SK-N-SH treated with all-trans-retinoic acid at 6 μM for 48 hours (cell line): Measurements from ENCODE around the gene SLC35F3.

Source experiments
- ATAC-seq: fragments of 200-7000 bp; cut with Tn5 transposase; 3 replicates; pipeline ENCODE4 v1.9.1; 2020; ENCODE audit warnings: mild to moderate bottlenecking, moderate library complexity
- BACH2 ChIP-seq: fragments of 250-450 bp; sonication (Bioruptor Pico); IDR thresholded peaks from 2 replicates; pipeline ENCODE4 v1.9.0; 2021; ENCODE audit warnings: mild to moderate bottlenecking, borderline replicate concordance
- CSDC2 ChIP-seq: fragments of 250-450 bp; sonication (Bioruptor Pico); IDR thresholded peaks from 2 replicates; pipeline ENCODE4 v1.5.0; 2020; ENCODE audit warnings: mild to moderate bottlenecking, moderate library complexity
- ESRRG ChIP-seq: fragments of 250-450 bp; sonication (Bioruptor Pico); IDR thresholded peaks from 2 replicates; pipeline ENCODE4 v1.6.1; 2021; ENCODE audit warnings: mild to moderate bottlenecking
- GLIS3 ChIP-seq: fragments of 250-450 bp; sonication (Bioruptor Pico); IDR thresholded peaks from 2 replicates; pipeline ENCODE4 v1.5.0; 2020; ENCODE audit warnings: mild to moderate bottlenecking, moderate library complexity
- ISL1 ChIP-seq: fragments of 250-450 bp; sonication (Bioruptor Pico); IDR thresholded peaks from 2 replicates; pipeline ENCODE4 v2.1.2; 2022; ENCODE audit warnings: mild to moderate bottlenecking, moderate library complexity
- OSR1 ChIP-seq: fragments of 250-450 bp; sonication (Bioruptor Pico); IDR thresholded peaks from 2 replicates; pipeline ENCODE4 v1.8.0; 2022; ENCODE audit warnings: moderate library complexity, mild to moderate bottlenecking, inconsistent platforms
- PATZ1 ChIP-seq: fragments of 250-450 bp; sonication (Bioruptor Pico); IDR thresholded peaks from 2 replicates; pipeline ENCODE4 v1.8.0; 2020; ENCODE audit warnings: mild to moderate bottlenecking, moderate library complexity, borderline replicate concordance
- PPARA ChIP-seq: fragments of 250-450 bp; sonication (Bioruptor Pico); IDR thresholded peaks from 2 replicates; pipeline ENCODE4 v1.5.0; 2020; ENCODE audit warnings: mild to moderate bottlenecking, borderline replicate concordance
- RARB ChIP-seq: fragments of 250-450 bp; sonication (Bioruptor Pico); IDR thresholded peaks from 2 replicates; pipeline ENCODE4 v1.8.0; 2021; ENCODE audit warnings: mild to moderate bottlenecking, moderate library complexity
- SNAI2 ChIP-seq: fragments of 250-450 bp; sonication (Bioruptor Pico); IDR thresholded peaks from 2 replicates; pipeline ENCODE4 v1.5.0; 2020; ENCODE audit warnings: mild to moderate bottlenecking, moderate library complexity
- TCF4 ChIP-seq: fragments of 250-450 bp; sonication (Bioruptor Pico); IDR thresholded peaks from 2 replicates; pipeline ENCODE4 v1.8.0; 2021; ENCODE audit warnings: mild to moderate bottlenecking, moderate library complexity, borderline replicate concordance
- TOX ChIP-seq: fragments of 250-450 bp; sonication (Bioruptor Pico); IDR thresholded peaks from 2 replicates; pipeline ENCODE4 v1.8.0; 2021; ENCODE audit warnings: mild to moderate bottlenecking, moderate library complexity, borderline replicate concordance
- ZC3H10 ChIP-seq: fragments of 250-450 bp; sonication (Bioruptor Pico); IDR thresholded peaks from 2 replicates; pipeline ENCODE4 v1.5.1; 2021; ENCODE audit warnings: mild to moderate bottlenecking, moderate library complexity
- ZFP3 ChIP-seq: fragments of 250-450 bp; sonication (Bioruptor Pico); IDR thresholded peaks from 2 replicates; pipeline ENCODE4 v1.5.0; 2020; ENCODE audit warnings: mild to moderate bottlenecking, moderate library complexity
- ZNF565 ChIP-seq: fragments of 450-650 bp; formaldehyde crosslinking; conservative IDR thresholded peaks from 2 replicates; pipeline ENCODE4 v1.5.0; 2020; ENCODE audit warnings: low read depth, mild to moderate bottlenecking, moderate library complexity
- ZNF8 ChIP-seq: fragments of 450-650 bp; formaldehyde crosslinking; IDR thresholded peaks from 2 replicates; pipeline ENCODE4 v1.5.0; 2020; ENCODE audit warnings: mild to moderate bottlenecking, moderate library complexity
- TF ChIP-seq, protein P1 (sequence below): fragments of 250-450 bp; sonication (Bioruptor Pico); IDR thresholded peaks from 2 replicates; pipeline ENCODE4 v1.5.0; 2020; ENCODE audit warnings: mild to moderate bottlenecking, moderate library complexity
- TF ChIP-seq, protein P2 (sequence below): fragments of 250-450 bp; sonication (Bioruptor Pico); IDR thresholded peaks from 2 replicates; pipeline ENCODE4 v1.5.1; 2021; ENCODE audit warnings: mild to moderate bottlenecking, moderate library complexity
- TF ChIP-seq, protein P3 (sequence below): fragments of 250-450 bp; sonication (Bioruptor Pico); IDR thresholded peaks from 2 replicates; pipeline ENCODE4 v1.8.0; 2021; ENCODE audit warnings: low read depth, mild to moderate bottlenecking, moderate library complexity, borderline replicate concordance
- TF ChIP-seq, protein P4 (sequence below): fragments of 250-450 bp; sonication (Bioruptor Pico); IDR thresholded peaks from 2 replicates; pipeline ENCODE4 v1.5.1; 2020; ENCODE audit warnings: low read depth, mild to moderate bottlenecking, moderate library complexity

SLC35F3 gene

GRCh38 chr1:234118911-234119310 is 214.4 kb downstream of the SLC35F3 start:
- TF ChIP-seq ZFP3 (CRISPR knock-in tag), result no peak
- no peak for TF ChIP-seq ISL1 (CRISPR knock-in tag)
- TF ChIP-seq PATZ1 (CRISPR knock-in tag), result no peak
- TF ChIP-seq, protein P1, sequence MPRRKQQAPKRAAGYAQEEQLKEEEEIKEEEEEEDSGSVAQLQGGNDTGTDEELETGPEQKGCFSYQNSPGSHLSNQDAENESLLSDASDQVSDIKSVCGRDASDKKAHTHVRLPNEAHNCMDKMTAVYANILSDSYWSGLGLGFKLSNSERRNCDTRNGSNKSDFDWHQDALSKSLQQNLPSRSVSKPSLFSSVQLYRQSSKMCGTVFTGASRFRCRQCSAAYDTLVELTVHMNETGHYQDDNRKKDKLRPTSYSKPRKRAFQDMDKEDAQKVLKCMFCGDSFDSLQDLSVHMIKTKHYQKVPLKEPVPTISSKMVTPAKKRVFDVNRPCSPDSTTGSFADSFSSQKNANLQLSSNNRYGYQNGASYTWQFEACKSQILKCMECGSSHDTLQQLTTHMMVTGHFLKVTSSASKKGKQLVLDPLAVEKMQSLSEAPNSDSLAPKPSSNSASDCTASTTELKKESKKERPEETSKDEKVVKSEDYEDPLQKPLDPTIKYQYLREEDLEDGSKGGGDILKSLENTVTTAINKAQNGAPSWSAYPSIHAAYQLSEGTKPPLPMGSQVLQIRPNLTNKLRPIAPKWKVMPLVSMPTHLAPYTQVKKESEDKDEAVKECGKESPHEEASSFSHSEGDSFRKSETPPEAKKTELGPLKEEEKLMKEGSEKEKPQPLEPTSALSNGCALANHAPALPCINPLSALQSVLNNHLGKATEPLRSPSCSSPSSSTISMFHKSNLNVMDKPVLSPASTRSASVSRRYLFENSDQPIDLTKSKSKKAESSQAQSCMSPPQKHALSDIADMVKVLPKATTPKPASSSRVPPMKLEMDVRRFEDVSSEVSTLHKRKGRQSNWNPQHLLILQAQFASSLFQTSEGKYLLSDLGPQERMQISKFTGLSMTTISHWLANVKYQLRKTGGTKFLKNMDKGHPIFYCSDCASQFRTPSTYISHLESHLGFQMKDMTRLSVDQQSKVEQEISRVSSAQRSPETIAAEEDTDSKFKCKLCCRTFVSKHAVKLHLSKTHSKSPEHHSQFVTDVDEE (CRISPR knock-in tag), result no peak
- ATAC-seq, result no peak

- TF ChIP-seq SNAI2 (CRISPR knock-in tag) (no peak), ZNF565 (CRISPR knock-in tag) (no peak), ZC3H10 (no peak), PATZ1 (CRISPR knock-in tag) (no peak), TCF4 (CRISPR knock-in tag) (no peak), OSR1 (CRISPR knock-in tag) (no peak), CSDC2 (CRISPR knock-in tag) (no peak), TOX (no peak), ESRRG (CRISPR knock-in tag) (no peak), GLIS3 (CRISPR knock-in tag) (no peak), ZFP3 (CRISPR knock-in tag) (no peak), PPARA (CRISPR knock-in tag) (no peak), RARB (no peak), BACH2 (no peak), ZNF8 (CRISPR knock-in tag) (no peak)
- TF ChIP-seq, protein P2, sequence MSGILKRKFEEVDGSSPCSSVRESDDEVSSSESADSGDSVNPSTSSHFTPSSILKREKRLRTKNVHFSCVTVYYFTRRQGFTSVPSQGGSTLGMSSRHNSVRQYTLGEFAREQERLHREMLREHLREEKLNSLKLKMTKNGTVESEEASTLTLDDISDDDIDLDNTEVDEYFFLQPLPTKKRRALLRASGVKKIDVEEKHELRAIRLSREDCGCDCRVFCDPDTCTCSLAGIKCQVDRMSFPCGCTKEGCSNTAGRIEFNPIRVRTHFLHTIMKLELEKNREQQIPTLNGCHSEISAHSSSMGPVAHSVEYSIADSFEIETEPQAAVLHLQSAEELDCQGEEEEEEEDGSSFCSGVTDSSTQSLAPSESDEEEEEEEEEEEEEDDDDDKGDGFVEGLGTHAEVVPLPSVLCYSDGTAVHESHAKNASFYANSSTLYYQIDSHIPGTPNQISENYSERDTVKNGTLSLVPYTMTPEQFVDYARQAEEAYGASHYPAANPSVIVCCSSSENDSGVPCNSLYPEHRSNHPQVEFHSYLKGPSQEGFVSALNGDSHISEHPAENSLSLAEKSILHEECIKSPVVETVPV, result no peak
- TF ChIP-seq, protein P3, sequence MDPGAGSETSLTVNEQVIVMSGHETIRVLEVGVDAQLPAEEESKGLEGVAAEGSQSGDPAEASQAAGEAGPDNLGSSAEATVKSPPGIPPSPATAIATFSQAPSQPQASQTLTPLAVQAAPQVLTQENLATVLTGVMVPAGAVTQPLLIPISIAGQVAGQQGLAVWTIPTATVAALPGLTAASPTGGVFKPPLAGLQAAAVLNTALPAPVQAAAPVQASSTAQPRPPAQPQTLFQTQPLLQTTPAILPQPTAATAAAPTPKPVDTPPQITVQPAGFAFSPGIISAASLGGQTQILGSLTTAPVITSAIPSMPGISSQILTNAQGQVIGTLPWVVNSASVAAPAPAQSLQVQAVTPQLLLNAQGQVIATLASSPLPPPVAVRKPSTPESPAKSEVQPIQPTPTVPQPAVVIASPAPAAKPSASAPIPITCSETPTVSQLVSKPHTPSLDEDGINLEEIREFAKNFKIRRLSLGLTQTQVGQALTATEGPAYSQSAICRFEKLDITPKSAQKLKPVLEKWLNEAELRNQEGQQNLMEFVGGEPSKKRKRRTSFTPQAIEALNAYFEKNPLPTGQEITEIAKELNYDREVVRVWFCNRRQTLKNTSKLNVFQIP (CRISPR knock-in tag), result no peak
- TF ChIP-seq, protein P4, sequence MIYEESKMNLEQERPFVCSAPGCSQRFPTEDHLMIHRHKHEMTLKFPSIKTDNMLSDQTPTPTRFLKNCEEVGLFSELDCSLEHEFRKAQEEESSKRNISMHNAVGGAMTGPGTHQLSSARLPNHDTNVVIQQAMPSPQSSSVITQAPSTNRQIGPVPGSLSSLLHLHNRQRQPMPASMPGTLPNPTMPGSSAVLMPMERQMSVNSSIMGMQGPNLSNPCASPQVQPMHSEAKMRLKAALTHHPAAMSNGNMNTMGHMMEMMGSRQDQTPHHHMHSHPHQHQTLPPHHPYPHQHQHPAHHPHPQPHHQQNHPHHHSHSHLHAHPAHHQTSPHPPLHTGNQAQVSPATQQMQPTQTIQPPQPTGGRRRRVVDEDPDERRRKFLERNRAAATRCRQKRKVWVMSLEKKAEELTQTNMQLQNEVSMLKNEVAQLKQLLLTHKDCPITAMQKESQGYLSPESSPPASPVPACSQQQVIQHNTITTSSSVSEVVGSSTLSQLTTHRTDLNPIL (CRISPR knock-in tag), result no peak
- TF ChIP-seq, protein P1 (CRISPR knock-in tag), result no peak
- ATAC-seq, result no peak
Measured at GRCh38 chr1:234119431-234119830, 215.0 kb downstream of the SLC35F3 start.
